Measurements from ENCODE around the gene EPYC.

- TF ChIP-seq POLR2A (IDR thresholded peaks at IDR 0.05; ENCODE audit: low read length) (no peak), GATA1 (IDR thresholded peaks at IDR 0.05; ENCODE audit: low read depth, low read length) (no peak)
These were observed 27.5 kb downstream of the EPYC start for GRCh38 chr12:90977224-90977623.
